GM18499 (cell line): Measurements from ENCODE around the gene ENDOD1.
"Not testable (repeated sequence)": the region's sequence is repeated elsewhere in the genome, so short reads cannot be mapped to it uniquely, and the experiment has no call there.

Source experiments
- ATAC-seq: cut with Tn5 transposase; IDR thresholded peaks from one replicate; pipeline ENCODE4 v1.9.1; 2021; ENCODE audit warnings: moderate number of reproducible peaks; ENCODE audit not compliant: insufficient read depth, unreplicated experiment

ENDOD1 gene

DNA sequence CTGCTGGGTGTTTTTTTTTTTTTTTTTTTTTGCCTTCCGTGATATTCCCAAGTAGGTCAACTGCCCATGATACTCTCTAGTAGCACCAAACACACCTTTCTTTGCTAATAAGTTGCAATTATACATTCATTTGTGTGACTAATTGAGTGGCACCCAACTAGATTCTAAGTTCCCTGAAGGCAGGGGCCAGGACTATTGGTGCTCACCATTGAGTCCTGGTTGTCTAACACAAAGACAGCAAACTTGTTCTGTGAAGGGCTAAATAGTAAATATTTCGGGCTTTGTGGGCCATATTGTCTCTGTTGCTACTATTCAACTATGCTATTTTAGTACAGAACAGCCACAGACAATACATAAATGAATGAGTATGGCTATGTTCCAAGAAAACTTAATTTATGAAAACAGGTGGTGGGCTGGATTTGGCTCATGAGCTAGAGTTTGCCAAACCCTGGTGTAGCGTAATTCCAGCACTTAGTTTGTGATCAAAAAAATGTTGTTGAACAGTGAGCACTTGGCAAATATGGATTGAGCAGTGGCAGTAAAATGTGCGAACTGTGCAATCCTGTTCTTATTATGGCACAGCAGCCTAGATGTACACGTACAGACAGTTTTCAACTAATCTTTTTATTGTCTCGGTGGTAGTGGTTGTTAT, 11.3 kb downstream of the ENDOD1 start:
- no peak for ATAC-seq

DNA sequence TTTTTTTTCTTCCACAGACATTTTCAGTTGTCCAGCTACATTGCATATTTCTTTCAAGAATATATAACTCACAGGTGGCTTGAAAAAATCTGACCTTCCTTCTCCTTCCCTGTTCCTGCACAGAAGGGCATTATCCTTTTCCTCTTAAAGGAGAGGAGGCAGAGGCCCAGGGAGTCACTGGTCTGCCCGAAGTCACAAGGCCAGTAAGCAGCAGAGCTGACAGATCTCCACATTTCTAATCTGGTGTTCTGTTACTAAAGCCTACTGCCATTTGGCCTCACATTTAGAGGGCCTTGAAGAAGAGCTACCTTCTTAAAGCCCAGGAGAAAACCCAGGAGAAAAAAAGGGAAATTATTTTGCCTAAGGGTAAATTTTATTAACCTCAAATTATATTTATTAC, 12.3 kb downstream of the ENDOD1 start:
- no peak for ATAC-seq

DNA sequence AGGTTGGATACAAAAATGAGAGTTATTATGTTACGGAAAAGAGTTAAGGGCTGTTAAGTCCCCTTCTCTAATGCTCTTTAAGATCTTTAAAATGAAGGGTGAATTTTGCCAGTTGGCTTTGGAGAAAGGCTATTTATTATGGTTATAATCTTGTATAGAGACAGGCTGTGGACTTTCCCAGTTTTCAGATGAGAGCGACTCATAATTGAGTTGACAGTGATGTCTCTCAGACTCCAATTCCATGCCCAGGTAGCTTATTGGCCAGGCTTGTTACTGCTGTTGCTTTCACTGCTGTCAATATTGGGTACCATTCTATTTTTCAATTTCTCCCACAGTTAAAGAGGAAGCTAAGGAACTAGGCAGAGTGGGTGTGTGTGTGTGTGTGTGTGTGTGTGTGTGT, 13.1 kb downstream of the ENDOD1 start:
- no peak for ATAC-seq

DNA sequence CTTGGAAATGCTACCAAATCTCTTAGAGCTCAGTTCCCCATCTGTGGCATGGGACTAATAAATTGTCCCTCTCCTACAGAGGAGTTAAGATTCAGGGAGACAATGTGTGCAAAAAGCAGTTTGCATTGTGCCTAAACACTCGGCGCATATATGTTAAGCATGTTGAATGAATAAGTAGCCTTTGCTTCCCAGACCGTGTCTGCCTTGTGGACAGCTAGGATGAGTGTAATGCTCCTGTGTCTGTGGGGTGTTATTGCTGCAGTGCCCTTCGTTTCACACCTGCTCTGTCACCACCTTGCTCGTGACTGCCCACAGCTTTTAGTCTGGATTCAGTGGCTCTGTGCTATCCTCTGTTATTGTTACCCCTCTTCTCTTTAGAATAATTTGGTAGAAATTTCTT, 14.1 kb downstream of the ENDOD1 start:
- ATAC-seq: no peak

DNA sequence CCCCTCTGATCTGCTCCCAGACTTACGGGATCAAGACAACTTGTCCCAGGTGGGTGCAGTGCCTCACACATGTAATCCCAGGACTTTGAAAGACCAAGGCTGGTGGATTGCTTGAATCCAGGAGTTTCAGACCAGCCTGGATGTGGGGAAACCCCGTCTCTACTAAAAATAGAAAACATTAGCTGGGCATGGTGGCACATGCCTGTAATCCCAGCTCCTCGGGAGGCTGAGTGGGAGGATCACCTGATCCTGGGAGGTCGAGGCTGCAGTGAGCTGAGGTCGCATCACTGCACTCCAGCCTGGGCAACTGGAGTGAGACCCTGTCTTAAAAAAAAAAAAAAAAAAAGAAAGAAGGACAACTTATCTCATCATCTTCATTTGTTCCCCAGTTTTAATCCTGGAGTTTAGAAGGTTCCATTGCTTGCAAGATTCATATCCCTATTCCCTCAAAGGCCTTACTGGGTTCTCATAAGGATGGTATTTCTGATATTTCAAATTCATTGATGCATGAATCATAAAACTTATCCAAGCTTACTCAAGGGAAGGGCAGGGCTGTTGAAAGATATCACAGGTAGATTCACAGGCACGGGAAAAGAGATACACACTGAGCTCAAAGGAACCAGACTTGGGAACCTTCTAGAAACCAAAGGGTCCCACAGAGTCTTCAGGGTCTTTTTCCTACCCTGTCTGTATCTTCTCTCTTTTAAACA, 14.6 kb downstream of the ENDOD1 start:
- no peak for ATAC-seq

DNA sequence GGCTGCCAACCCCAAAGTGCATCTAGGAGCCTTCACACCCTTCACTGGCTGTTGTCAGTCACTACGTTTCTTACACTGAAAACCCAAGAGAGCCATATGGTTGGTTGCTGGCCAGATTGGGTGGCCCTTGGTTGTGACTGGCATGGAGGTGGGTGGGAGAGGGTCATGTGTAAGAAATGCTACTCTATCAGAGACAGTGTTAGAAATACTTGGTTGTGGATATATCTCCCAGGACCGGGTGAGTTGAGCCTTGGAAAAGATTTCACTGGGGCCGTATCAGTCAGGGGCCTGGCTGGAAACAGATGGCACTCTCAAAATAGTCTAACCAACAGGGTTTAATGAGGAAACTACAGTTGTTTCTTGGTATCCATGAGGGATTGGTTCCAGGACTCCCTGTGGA, 15.2 kb downstream of the ENDOD1 start:
- no peak for ATAC-seq

DNA sequence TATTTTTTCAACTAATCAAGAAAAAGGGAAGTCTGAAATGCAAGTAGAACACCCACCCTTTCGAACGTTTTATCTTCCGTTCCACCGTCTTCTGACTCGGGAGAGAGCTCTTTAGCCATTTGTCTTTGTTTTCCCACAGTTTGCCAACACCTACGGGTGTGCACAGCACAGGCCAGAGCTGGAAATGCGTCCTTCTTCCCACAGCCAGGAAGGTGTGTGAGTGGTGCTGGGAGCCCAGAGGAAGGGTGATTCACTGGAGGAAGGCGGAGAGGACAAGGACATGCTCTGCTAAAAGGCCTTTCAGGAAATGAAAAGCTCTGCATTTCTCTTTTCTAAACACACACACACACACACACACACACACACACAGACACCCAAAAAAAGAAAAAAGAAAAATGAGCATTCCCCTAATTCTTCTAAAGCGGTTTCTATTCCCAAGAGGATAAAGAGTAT, 18.5 kb downstream of the ENDOD1 start:
- no peak for ATAC-seq

DNA sequence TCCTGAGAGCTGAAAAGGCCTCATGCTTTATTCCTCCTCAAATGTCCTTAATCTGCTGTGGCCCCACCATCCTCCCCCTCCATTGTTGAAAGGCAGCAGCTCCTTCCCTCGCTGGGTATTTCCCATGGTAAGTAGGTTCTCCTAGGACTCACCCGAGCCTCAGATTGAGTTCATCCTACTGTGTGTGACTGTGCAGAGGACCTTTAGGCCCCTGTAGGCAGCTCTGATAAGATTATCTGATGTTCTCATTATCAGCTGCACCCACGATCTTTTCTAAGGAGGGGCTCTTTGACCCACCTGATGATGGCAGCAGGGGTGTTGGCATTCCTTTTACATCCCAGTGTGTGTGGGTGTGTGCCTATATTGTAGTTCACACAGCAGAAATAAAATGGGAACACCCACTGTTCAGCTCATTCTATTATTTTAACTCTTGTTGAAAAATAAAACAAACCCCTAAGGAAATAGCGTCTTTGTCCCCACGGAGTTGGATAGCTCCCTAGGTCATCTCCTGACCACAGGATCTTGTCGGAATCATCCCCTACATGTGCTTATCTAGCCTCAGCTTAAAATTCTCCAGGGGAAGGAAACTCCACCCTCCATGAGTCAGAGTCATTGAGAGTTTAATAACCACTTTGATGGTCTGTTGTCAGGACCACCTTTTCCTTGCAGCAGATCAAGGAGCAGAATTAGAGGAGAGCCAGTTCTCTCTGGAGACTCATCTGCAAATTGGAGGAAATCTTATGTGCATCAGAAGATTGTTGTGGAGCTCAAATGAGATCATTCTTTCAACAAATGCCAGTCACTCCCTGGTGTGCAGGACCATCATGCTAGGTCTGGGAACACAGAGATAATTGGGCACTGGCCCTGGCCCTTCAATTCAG, 19.3 kb downstream of the ENDOD1 start:
- ATAC-seq: no peak

DNA sequence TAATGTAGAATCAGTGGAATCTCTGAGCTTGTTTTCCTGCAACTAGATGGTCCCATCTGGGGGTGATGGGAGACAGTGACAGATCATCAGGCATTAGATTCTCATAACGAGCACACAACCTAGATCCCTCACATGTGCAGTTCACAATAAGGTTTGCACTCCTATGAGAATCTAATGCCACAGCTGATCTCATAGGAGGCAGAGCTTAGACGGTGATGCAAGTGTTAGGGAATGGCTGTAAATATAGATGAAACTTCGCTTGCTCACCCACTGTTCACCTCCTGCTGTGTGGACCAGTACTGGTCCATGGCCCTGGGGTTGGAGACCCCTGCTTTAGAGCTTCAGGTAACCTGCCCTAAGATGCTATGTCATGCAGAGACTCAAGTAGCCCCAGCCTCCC, 21.8 kb downstream of the ENDOD1 start:
- ATAC-seq: not testable (repeated sequence)

DNA sequence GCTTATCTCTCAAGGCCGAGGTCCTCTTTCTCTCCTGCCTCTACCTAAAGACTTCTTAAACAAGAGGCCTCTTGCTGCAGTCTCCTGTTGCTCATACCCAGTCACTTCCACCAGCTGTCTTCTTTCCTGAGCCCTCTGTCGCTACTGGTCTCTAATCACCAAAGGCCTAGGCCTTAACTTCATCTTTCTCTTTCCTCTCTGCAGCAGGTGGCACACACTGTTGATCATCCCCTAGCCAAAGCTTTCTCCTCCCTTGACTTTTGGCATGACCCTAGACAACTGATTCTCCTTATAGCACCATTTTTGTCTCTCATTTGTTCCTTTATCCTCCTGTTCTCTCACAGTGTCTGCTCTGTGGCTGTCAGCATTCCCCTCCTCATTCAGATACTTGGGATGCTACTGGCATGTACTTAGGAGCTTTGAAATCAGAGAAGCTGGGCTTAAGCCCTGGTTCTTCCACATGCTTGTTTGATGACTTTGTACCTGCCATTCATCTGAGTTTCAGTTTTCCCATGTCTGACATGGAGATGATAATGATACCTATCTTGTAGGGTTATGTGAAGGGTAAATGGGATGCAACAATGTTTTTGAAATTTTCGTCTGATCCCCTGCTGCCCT, 22.4 kb downstream of the ENDOD1 start:
- ATAC-seq: no peak

DNA sequence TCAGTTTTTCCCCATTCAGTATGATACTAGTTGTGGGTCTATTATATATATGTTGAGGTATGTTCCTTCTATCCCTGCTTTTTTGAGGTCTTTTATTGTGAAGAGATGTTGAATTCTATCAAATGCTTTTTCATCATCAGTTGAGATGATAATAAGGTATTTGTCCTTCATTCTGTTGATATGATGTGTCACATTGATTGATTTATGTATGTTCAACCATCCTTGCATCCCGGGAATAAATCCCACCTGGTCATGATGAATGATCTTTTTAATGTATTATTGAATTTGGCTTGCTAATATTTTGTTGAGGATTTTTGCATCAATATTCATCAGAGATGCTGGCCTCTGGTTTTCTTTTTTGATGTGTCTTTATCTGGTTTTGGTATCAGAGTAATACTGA, 26.0 kb downstream of the ENDOD1 start:
- ATAC-seq: no peak

DNA sequence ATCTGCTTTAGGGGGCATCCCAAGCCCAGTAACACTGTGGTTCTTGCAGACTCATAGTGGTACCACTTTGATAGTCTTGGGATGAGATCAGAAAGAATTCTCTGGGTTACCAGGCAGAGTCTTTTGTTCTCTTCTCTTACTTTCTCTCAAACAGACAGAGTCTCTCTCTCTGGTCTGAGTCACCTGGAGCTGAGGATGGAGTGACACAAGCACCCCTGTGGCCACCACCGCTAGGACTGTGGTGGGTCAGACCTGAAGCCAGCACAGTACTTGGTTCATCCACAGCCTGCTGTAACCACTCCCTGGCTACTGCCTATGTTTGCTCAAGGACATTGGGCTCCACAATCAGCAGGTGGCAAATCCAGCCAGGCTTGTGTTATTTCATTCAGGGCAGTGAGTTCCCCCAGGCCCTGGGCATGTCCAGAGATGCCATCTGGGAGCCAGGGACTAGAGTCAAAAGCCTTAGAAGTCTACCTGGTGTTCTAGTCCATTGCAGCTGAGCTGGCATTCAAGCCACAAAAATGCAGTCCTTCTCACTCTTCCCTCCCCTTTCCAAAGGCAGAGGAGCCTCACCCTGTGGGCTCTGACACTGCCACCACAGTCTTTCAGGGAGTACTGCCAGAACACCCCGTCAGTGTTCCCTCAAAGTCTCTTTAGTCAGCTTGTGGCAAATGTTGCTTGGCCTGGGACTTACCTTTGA, 29.9 kb downstream of the ENDOD1 start:
- no peak for ATAC-seq

DNA sequence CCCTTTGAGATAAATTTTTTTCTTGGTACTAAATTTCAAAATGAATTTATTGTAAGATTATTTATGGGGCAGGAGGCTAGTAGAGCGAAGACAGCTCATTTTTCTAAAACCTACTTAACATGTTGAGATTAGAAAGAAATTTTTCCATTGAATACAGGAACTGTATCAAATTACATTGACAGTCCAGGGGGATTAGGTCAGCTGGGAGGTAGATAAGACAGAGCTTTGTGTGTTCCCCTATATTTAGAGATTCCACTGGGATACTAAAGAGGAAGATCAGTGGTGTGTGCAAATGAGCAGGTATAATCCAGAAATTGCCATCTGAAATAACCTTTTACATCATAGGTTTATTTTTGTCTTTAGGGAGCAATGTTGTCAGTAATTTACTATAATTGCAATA, 32.1 kb downstream of the ENDOD1 start:
- no peak for ATAC-seq

DNA sequence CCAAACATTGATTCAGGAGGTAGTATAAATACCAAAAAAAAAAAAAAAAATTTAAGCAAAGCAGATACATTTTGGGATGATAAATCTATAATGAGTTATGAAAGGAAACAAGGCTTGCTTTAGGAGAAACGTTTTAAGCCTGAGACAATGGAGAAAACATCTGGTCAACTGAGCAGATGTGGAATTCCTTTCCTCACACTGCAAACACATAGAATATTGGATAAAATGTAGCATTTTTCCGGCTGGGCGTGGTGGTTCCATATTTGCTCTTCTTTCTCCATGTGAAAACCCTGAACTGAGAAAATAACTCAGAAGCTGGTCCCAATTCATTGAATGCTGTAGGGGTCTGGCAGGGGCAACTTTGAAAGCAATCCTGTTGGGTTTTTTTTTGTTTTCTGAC, 33.9 kb downstream of the ENDOD1 start:
- ATAC-seq: no peak

DNA sequence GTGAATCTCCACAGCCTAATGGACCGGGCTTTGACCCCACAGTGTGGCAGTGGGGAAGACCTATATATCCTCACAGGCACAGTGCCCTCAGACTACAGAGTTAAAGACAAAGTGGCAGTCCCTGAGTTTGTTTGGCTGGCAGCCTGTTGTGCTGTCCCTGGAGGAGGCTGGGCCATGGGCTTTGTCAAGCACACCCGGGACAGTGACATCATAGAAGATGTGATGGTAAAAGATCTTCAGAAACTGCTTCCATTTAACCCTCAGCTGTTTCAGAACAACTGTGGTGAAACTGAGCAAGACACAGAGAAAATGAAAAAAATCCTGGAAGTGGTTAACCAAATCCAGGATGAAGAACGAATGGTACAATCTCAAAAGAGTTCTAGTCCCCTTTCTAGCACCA, 39.0 kb downstream of the ENDOD1 start:
- no peak for ATAC-seq

DNA sequence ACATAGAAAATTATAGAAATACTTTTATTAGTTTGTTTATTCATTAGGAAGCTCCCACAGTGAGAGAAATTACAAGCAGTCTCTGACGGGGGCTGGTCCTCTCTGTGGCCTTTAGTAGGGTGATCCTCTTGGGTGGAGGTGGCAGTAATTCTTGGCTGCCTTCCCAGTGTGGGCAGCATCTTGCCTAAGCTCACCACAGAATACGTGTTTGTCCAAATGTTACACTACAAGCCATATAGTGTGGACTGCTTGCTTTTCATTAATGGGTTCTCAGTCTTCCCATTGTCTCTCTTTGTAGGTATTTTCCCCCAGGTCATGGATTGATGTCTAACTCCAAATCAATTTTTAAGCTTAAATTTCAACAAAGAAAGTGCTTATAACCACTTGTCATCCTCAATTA, 43.3 kb downstream of the ENDOD1 start:
- ATAC-seq: no peak

DNA sequence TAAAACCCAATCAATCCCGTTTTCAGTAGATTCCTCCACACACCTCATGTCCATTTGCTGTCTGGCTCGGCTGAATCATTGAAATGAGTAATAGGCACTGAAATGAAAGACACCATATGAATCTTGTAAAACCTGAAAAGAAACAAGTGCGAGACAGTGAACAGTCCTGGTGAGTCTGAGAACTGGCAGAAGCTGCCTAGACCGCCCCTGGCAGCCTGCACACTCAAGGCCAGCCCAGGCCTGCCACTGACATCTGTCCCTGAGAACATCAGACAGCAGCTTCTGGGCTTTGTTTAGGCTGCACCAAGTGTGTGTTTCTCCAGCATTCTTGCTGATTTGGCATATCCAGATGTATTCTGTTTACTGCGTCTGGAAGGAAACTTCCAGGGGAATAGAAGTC, 44.8 kb downstream of the ENDOD1 start:
- ATAC-seq: no peak

DNA sequence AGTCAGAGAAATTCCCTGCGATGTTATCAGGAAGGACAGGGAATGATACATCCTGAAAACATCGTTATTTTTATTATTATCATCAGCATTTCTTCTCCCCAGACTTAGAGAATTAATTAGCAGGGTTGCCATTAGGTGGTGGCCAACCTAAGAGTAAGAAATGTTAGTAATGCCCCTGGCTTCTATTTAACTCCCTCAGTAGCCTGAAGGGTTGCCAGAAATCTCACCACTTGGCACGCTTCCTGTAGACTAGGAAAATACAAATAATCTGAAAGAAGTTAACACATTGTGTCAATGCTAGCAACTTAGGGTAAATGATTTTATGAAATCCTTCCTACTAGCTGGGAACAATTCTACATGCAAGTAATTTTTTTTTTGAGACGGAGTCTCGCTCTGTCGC, 45.5 kb downstream of the ENDOD1 start:
- no peak for ATAC-seq

DNA sequence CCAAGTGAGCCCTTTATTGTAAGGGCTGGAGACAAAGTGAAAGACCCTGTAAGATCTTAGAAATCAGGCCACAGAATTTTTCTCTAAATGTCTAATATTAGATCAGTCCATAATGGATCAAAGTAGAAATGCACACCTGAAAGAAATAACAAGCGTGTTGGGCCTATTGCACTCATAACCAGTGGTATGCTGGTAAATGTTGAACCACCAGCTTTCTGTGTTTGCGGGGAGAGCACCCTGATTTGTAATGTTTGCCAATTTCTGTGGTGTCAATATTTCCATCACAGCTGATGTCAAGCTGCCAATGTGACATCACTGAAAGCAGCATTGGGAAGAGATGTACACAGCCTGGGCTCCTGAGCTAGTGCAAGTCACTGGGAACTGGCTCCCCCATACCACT, 46.2 kb downstream of the ENDOD1 start:
- no peak for ATAC-seq

DNA sequence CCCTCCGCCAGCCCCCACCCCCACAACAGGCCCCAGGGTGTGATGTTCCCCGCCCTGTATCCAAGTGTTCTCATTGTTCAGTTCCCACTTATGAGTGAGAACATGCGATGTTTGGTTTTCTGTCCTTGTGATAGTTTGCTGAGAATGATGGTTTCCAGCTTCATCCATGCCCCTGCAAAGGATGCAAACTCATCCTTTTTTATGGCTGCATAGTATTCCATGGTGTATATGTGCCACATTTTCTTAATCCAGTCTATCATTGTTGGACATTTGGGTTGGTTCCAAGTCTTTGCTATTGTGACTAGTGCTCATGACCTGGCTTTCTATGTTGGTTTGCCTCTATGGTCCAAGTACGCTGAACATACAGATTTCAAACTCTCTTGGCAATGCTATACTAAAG, 47.1 kb downstream of the ENDOD1 start:
- ATAC-seq: not testable (repeated sequence)
